ENCODE measurements around the gene TAF11L3. TPM values are rescaled to one million over a fixed set of nuclear protein-coding genes. Genes with fewer than 3 reads are reported as not detected.
"Not testable (repeated sequence)": the region's sequence is repeated elsewhere in the genome, so short reads cannot be mapped to it uniquely, and the experiment has no call there.

The TAF11L3 gene
- not detected for total RNA-seq
- long read RNA-seq, donor 1, result 0 reads
- long read RNA-seq, donor 2, result 0 reads

DNA sequence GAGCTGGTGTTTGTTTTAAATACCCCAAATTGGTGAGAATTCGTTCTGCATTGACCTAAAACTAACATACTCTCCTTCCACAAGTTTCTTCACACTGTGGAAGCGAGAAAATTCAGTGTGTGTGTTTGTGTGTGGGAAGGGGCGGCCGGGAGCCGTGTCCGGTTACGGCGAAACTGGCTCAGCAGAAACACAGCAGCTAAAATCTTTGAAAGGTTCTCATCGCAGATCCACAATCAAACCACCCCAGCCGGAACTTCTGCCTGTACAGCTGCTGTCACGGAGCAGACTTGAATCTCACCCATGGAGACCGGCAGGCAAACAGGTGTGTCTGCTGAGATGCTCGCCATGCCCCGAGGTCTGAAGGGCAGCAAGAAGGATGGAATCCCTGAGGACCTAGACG lies at the start of gene TAF11L3:
Gene TAF11L3 (plus strand): TSS at position 301 of the 400 bp plus-strand sequence.
- DNase-seq (ENCODE audit: low spot score); intact Hi-C loops (cut with DNase I): not testable (repeated sequence)

DNA sequence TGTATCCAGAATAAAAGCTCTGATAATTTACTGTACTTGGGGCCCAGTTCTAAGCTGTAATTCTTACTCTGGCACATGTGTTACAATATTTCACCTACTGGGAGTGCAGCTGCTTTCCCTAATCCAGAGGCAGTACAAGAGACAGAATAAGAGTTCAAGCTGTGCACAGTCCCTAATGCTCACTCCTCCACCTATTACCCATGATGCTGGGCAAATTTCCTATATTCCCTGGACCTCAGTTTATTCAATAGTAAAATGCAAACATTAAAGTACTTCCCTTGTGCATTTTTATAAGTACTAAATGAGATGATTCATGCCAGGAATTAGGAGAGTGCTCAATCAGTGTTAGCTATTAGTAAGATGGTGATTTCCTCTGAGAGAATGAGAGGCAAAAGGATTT lies 48.1 kb upstream of the TAF11L3 start:
- intact Hi-C loops (cut with DNase I), result no loop called here
- no peak for DNase-seq (ENCODE audit: low spot score)

DNA sequence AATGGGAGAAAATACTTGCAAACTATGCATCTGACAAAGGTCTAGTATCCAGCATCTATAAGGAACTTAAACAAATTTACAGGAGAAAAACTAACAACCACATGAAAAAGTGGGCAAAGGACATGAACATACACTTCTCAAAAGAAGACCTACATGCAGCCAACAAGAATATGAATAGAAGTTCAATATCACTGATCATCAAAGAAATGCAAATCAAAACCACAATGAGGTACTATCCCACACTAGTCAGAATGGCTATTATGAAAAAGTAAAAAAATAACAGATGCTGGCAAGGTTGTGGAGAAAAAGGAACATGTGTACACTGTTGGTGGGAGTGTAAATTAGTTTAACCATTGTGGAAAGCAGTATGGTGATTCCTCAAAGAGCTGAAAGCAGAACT lies 43.1 kb upstream of the TAF11L3 start:
- intact Hi-C loops (cut with DNase I); DNase-seq (ENCODE audit: low spot score): not testable (repeated sequence)

- intact Hi-C loops (cut with DNase I), result no loop called here
- no peak for DNase-seq (ENCODE audit: low spot score)
These were observed 41.1 kb upstream of the TAF11L3 start for GRCh38 chr5:17477043-17477442.

DNA sequence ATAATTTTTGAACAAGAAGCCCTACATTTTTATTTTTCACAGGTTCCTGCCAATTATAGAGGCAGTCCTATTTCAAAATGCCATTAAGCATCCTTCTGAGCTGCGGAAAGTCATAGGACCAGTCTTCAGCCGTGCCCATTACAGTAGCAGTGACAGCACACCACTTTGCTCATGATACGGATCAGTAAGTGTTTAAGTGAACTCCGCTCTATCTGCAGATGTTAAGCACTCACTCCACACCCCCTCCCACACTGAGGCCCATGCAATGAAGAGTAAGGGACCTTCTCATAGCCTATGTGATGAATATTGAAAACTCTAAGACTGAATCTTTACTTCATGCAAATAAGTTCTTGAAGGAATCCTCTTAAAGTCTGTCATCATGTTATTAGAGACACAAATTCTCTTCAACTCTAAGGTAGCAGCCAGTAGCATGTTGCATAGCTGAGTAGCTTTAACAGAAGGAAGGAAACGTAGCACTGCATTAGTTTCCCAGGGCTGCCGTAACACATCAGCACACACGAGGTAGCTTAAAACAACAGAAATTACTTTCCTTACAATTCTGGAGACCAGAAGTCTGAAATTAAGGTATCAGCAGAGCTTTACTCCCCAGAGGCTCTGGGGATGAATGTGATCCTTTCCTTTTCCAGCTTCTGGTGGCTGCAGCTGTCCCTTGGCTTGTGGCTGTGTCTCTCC lies 40.4 kb upstream of the TAF11L3 start:
- intact Hi-C loops (cut with DNase I), result no loop called here
- no peak for DNase-seq (ENCODE audit: low spot score)

DNA sequence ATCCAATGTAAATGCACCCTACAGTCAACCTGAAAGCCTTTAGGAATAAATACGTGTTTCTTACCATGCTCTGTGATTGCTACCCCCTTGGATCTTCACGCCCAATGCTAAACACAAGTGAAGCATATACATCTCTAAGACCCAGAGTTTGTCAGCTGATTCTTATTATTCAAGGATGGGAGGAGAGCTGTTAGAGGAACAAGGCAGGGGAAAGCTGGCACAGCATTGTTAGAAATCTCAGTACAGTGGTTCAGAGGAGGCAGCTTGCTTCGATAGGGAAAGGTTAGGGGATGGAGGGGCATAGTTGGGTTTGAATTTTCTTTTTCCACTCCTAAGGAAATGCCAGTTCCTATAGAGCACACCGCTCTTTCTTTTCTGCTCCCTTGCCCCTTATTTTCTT lies 36.8 kb upstream of the TAF11L3 start:
- DNase-seq (ENCODE audit: low spot score), result no peak
- intact Hi-C loops (cut with DNase I), result no loop called here

DNA sequence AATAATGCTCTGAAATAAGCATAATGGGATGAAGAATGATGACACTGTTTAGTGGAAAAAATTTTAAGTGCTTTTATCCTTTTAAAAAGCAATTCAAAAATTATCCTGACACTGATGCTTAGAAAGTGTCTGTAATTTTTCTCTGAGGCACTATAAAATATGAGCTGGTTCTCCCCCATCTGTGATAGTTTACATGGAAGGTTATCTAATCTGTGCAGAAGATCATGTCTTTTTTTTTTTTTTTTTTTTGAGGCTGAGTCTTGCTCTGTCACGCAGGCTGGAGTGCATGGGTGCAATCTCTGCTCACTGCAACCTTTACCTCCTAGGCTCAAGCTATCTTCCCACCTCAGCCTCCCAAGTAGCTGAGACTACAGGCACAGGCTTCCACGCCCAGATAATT lies 35.4 kb upstream of the TAF11L3 start:
- no peak for DNase-seq (ENCODE audit: low spot score)
- intact Hi-C loops (cut with DNase I), result no loop called here

GRCh38 chr5:17486464-17487173 lies 31.5 kb upstream of the TAF11L3 start:
- intact Hi-C loops (cut with DNase I); DNase-seq (ENCODE audit: low spot score): not testable (repeated sequence)

GRCh38 chr5:17487174-17487512 lies 31.0 kb upstream of the TAF11L3 start:
- intact Hi-C loops (cut with DNase I), result no loop called here
- no peak for DNase-seq (ENCODE audit: low spot score)

GRCh38 chr5:17491257-17491656 lies 26.9 kb upstream of the TAF11L3 start:
- intact Hi-C loops (cut with DNase I); DNase-seq (ENCODE audit: low spot score): not testable (repeated sequence)

- intact Hi-C loops (cut with DNase I), result no loop called here
- no peak for DNase-seq (ENCODE audit: low spot score)
These were observed 25.4 kb upstream of the TAF11L3 start for GRCh38 chr5:17492770-17493169.

DNA sequence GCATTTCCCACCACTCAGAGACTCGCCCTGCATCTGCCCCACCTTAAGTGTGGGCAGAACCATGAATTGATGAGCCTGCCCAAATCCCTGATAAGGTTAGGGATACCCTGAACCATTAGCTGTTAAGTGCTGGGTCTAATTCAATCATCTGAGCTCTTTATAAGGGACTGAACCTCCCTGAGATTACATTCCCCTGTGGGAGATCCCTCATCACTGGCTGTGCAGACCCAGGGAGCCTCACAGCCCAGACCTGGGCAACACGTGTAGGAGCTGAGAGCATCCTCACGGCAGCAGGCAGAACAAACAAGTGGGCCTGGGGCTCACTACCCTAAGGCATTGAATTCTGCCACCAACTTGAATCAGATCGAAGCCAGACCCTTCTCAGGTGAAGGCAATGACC lies 20.7 kb upstream of the TAF11L3 start:
- intact Hi-C loops (cut with DNase I), result no loop called here
- no peak for DNase-seq (ENCODE audit: low spot score)

DNA sequence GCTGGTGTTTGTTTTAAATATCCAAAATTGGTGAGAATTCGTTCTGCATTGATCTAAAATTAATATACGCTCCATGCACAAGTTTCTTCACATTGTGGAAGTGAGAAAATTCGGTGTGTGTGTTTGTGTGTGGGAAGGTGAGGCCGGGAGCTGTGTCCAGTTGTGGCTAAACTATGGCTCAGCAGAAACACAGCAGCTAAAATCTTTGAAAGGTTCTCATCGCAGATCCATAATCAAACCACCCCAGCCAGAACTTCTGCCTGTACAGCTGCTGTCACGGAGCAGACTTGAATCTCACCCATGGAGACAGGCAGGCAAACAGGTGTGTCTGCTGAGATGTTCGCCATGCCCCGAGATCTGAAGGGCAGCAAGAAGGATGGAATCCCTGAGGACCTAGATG lies 20.2 kb upstream of the TAF11L3 start, which contains the start of gene TAF11L2:
Gene TAF11L2 (plus strand): TSS at position 301 of the 400 bp plus-strand sequence.
- DNase-seq (ENCODE audit: low spot score); intact Hi-C loops (cut with DNase I): not testable (repeated sequence)

DNA sequence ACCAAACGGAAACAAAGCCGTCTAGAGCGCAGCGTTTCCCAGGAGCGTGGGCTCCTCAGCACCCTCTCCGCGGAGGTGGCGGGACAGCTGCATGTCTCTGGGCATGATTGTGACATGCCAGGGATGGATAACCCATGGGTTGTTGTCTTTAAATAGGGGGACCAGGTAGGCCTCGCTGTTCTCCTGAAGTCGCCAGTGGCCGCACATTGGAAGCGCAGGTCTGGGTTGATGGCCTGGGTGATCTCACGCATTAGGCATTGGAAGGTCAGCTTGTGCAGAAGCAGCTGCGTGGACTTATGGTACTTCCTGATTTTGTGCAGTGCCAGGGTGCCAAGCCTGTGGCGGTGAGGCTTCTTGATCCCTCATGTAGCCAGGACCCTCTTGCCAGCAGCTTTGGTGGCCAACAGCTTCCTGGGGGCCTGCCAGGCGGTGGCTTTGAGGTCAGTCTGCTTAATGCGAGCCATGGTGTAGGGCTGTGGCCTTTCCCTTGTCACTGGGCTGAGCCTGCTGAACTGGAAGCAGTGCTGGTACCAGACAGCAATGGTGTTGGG lies 6.3 kb upstream of the TAF11L3 start:
- no peak for DNase-seq (ENCODE audit: low spot score)
- intact Hi-C loops (cut with DNase I), result no loop called here

- peak; percentile 91 for DNase-seq (ENCODE audit: low spot score)
- intact Hi-C loops (cut with DNase I), result not testable (repeated sequence)
These were observed 641 bp upstream of the TAF11L3 start for GRCh38 chr5:17517526-17517925.

- intact Hi-C loops (cut with DNase I); DNase-seq (ENCODE audit: low spot score): not testable (repeated sequence)
These were observed 1.3 kb downstream of the TAF11L3 start for GRCh38 chr5:17519508-17519907.

DNA sequence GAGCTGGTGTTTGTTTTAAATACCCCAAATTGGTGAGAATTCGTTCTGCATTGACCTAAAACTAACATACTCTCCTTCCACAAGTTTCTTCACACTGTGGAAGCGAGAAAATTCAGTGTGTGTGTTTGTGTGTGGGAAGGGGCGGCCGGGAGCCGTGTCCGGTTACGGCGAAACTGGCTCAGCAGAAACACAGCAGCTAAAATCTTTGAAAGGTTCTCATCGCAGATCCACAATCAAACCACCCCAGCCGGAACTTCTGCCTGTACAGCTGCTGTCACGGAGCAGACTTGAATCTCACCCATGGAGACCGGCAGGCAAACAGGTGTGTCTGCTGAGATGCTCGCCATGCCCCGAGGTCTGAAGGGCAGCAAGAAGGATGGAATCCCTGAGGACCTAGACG lies 3.3 kb downstream of the TAF11L3 start, which contains the start of gene TAF11L4:
Gene TAF11L4 (plus strand): TSS at position 301 of the 400 bp plus-strand sequence.
- DNase-seq (ENCODE audit: low spot score); intact Hi-C loops (cut with DNase I): not testable (repeated sequence)

DNA sequence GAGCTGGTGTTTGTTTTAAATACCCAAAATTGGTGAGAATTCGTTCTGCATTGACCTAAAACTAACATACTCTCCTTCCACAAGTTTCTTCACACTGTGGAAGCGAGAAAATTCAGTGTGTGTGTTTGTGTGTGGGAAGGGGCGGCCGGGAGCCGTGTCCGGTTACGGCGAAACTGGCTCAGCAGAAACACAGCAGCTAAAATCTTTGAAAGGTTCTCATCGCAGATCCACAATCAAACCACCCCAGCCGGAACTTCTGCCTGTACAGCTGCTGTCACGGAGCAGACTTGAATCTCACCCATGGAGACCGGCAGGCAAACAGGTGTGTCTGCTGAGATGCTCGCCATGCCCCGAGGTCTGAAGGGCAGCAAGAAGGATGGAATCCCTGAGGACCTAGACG lies 6.8 kb downstream of the TAF11L3 start, which contains the start of gene TAF11L5:
Gene TAF11L5 (plus strand): TSS at position 301 of the 400 bp plus-strand sequence.
- DNase-seq (ENCODE audit: low spot score); intact Hi-C loops (cut with DNase I): not testable (repeated sequence)

- intact Hi-C loops (cut with DNase I); DNase-seq (ENCODE audit: low spot score): not testable (repeated sequence)
These were observed 8.3 kb downstream of the TAF11L3 start for GRCh38 chr5:17526504-17526903.

- intact Hi-C loops (cut with DNase I); DNase-seq (ENCODE audit: low spot score): not testable (repeated sequence)
These were observed 10.2 kb downstream of the TAF11L3 start, which contains the start of gene TAF11L6 for GRCh38 chr5:17528369-17528768. TSS of gene TAF11L6 (plus strand) at chr5:17528669.
